ENCODE measurements around the gene TMEM138. TPM values are rescaled to one million over a fixed set of nuclear protein-coding genes. Genes with fewer than 3 reads are reported as not detected.

The TMEM138 gene
- total and polyA plus RNA-seq, 2 of the 13 experiments (the other 11 are each of a cell fraction or from before 2014, with no cell fraction given): 43.5 to 61.0 TPM

- FAIRE-seq: no peak
- 94% methylated on average over 2 of the region's 2 CpGs for WGBS (ENCODE audit: low lambda C conversion rate)
- in situ Hi-C loops (cut with HindIII; ENCODE audit: extremely low pct_ligation_motif_present, low pct_unique_long_range_greater_than_20kb): no loop called here
- Histone ChIP-seq H3K27me3 (ENCODE audit: control insufficient read depth in 1 of 2, insufficient read depth in 2 of 2, low read length in 2 of 2) (no peaks in the 10 kb centered on the region), H3K9me3 (ENCODE audit: low read length) (no peaks in the 10 kb centered on the region), H3K4me2 (ENCODE audit: low read depth, low read length) (no peak overlapping the region), H3K36me3 (replicated peaks in 1 of 2; ENCODE audit: control insufficient read depth in 1 of 2, insufficient read depth in 2 of 2, low read length in 2 of 2) (peaks cover 4 to 5% of the 10 kb centered on the region in 2 experiments; a peak in 3 of 5 replicates), H4K20me1 (ENCODE audit: insufficient read depth, low read length) (no peaks in the 10 kb centered on the region), H3K9ac (ENCODE audit: insufficient read depth, low read depth, low read length) (no peak overlapping the region), H3K27ac (ENCODE audit: extremely low read length, insufficient read depth, low read length) (no peak overlapping the region), H3K4me1 (ENCODE audit: insufficient read depth, low read length) (peaks cover 13% of the 10 kb centered on the region; the same call in 1 of the 2 replicates), H2AFZ (ENCODE audit: low read length) (no peak overlapping the region), H3K79me2 (ENCODE audit: insufficient read depth, low read length) (no peaks in the 10 kb centered on the region), H3K4me3 (replicated peaks in 1 of 3; ENCODE audit: insufficient read depth in 1 of 3, low read depth in 2 of 3, low read length in 3 of 3) (no peak overlapping the region)
- ATAC-seq: no peak
- TF ChIP-seq RORA (CRISPR knock-in tag; IDR thresholded peaks at IDR 0.05): no peak
- TF ChIP-seq SP1 (IDR thresholded peaks at IDR 0.05): no peak
- no peak for TF ChIP-seq SP1 (CRISPR knock-in tag; IDR thresholded peaks at IDR 0.05)
- TF ChIP-seq CHCHD3 (CRISPR knock-in tag; IDR thresholded peaks at IDR 0.05): no peak
- no peak for TF ChIP-seq ZNF34 (CRISPR knock-in tag; IDR thresholded peaks at IDR 0.05; ENCODE audit: borderline replicate concordance)
- no peak for TF ChIP-seq CERS6 (CRISPR knock-in tag; IDR thresholded peaks at IDR 0.05)
- TF ChIP-seq, protein P1, sequence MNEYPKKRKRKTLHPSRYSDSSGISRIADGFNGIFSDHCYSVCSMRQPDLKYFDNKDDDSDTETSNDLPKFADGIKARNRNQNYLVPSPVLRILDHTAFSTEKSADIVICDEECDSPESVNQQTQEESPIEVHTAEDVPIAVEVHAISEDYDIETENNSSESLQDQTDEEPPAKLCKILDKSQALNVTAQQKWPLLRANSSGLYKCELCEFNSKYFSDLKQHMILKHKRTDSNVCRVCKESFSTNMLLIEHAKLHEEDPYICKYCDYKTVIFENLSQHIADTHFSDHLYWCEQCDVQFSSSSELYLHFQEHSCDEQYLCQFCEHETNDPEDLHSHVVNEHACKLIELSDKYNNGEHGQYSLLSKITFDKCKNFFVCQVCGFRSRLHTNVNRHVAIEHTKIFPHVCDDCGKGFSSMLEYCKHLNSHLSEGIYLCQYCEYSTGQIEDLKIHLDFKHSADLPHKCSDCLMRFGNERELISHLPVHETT (CRISPR knock-in tag; conservative IDR thresholded peaks at IDR 0.05): no peak
- TF ChIP-seq, protein P2, sequence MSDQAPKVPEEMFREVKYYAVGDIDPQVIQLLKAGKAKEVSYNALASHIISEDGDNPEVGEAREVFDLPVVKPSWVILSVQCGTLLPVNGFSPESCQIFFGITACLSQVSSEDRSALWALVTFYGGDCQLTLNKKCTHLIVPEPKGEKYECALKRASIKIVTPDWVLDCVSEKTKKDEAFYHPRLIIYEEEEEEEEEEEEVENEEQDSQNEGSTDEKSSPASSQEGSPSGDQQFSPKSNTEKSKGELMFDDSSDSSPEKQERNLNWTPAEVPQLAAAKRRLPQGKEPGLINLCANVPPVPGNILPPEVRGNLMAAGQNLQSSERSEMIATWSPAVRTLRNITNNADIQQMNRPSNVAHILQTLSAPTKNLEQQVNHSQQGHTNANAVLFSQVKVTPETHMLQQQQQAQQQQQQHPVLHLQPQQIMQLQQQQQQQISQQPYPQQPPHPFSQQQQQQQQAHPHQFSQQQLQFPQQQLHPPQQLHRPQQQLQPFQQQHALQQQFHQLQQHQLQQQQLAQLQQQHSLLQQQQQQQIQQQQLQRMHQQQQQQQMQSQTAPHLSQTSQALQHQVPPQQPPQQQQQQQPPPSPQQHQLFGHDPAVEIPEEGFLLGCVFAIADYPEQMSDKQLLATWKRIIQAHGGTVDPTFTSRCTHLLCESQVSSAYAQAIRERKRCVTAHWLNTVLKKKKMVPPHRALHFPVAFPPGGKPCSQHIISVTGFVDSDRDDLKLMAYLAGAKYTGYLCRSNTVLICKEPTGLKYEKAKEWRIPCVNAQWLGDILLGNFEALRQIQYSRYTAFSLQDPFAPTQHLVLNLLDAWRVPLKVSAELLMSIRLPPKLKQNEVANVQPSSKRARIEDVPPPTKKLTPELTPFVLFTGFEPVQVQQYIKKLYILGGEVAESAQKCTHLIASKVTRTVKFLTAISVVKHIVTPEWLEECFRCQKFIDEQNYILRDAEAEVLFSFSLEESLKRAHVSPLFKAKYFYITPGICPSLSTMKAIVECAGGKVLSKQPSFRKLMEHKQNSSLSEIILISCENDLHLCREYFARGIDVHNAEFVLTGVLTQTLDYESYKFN (CRISPR knock-in tag; conservative IDR thresholded peaks at IDR 0.05): no peak
- no peak for TF ChIP-seq ZNF775 (CRISPR knock-in tag; IDR thresholded peaks at IDR 0.05; ENCODE audit: borderline replicate concordance)
- no peak for TF ChIP-seq ZNF143 (CRISPR knock-in tag; IDR thresholded peaks at IDR 0.05)
- no peak for TF ChIP-seq ZBTB42 (CRISPR knock-in tag; IDR thresholded peaks at IDR 0.05)
- no peak for TF ChIP-seq ATF4 (CRISPR knock-in tag; IDR thresholded peaks at IDR 0.05)
- TF ChIP-seq ZNF550 (CRISPR knock-in tag; IDR thresholded peaks at IDR 0.05; ENCODE audit: borderline replicate concordance): no peak
- TF ChIP-seq NFATC3 (CRISPR knock-in tag; IDR thresholded peaks at IDR 0.05): no peak
- no peak for TF ChIP-seq FLYWCH1 (CRISPR knock-in tag; IDR thresholded peaks at IDR 0.05)
- ChIA-PET CTCF (ENCODE audit: low intra/inter-chr PET ratio, low total read pairs) (no interaction called here), POLR2A (interaction anchor here (1.6 kb wide), 1 partner anchor 18 kb away, joined by 3 read pairs; no protein-coding TSS in a partner anchor)
- no peak for DNase-seq (ENCODE audit: low spot score)
- BruUV-seq (replicated peaks): no TSS peak
- intact Hi-C loops (cut with micrococcal nuclease; ENCODE audit: unreplicated experiment): no loop called here
These were observed 8.0 kb upstream of the TMEM138 start for GRCh38 chr11:61354208-61354607.
